Ishikawa (cell line): ENCODE results near the gene PLEKHM1.

Experiments used
- CEBPB ChIP-seq: IDR thresholded peaks from 2 replicates; pipeline ENCODE4 v1.6.1; 2012
- CREB1 ChIP-seq: IDR thresholded peaks from 2 replicates; pipeline ENCODE4 v1.6.1; 2012; ENCODE audit warnings: low read depth
- EGR1 ChIP-seq: IDR thresholded peaks from 2 replicates; pipeline ENCODE4 v1.6.1; 2012
- EP300 ChIP-seq: IDR thresholded peaks from 2 replicates; pipeline ENCODE4 v1.6.1; 2012; ENCODE audit warnings: borderline replicate concordance
- FOXM1 ChIP-seq: IDR thresholded peaks from 2 replicates; pipeline ENCODE4 v1.6.1; 2012; ENCODE audit warnings: low read depth, borderline replicate concordance
- MAX ChIP-seq: IDR thresholded peaks from 2 replicates; pipeline ENCODE4 v1.6.1; 2012
- NFIC ChIP-seq: IDR thresholded peaks from 2 replicates; pipeline ENCODE4 v1.6.1; 2012
- RAD21 ChIP-seq: IDR thresholded peaks from 2 replicates; pipeline ENCODE4 v1.6.1; 2012; ENCODE audit warnings: low read depth
- TAF1 ChIP-seq: IDR thresholded peaks from 2 replicates; pipeline ENCODE4 v1.6.1; 2012; ENCODE audit warnings: low read depth, mild to moderate bottlenecking
- TCF12 ChIP-seq: IDR thresholded peaks from 2 replicates; pipeline ENCODE4 v1.6.1; 2012; ENCODE audit warnings: low read depth
- TEAD4 ChIP-seq: IDR thresholded peaks from 2 replicates; pipeline ENCODE4 v1.6.1; 2012
- YY1 ChIP-seq: IDR thresholded peaks from 2 replicates; pipeline ENCODE4 v1.6.1; 2012; ENCODE audit warnings: low read depth
- ZBTB7A ChIP-seq: IDR thresholded peaks from 2 replicates; pipeline ENCODE4 v1.6.1; 2012; ENCODE audit warnings: low read depth
- TF ChIP-seq, protein P1 (sequence below): IDR thresholded peaks from 2 replicates; pipeline ENCODE4 v1.6.1; 2012; ENCODE audit warnings: low read depth, mild to moderate bottlenecking
- TF ChIP-seq, protein P2 (sequence below): IDR thresholded peaks from 2 replicates; pipeline ENCODE4 v1.6.1; 2012

The PLEKHM1 gene

DNA sequence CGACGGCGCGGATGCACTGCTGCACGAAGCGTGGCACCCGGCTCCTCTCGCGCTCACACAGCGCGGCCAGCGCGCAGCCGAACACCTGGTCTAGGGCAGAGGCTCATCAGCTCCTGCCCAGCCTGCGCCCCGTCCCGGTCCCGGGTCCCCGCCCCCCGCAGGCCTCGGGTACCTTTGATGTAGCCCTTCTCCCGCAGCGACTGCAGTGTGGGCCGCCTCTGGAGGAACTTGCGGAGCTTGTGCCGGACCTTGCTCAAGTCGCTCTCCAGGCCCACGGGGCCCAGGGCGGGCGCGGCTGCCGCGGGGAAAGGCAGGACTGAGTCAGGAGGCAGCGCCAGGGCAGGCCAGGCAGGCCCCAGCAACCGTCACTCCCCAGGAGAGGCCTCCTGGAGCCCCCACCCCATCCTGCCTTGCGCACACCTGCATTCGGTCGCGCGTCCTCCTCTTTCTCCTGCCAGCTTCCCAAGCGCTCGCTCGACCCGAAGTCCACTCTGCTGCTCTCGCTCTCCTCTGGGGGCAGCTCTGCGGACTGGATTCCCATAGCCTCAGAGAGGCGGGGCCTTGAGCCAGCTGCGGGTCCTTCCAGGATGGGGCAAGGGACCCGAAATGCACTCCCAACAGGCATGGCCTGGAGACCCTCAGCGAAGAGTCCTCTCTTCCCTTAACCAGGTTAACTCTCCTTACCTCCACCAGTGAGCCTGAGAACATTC is 93.9 kb downstream of the PLEKHM1 start:
- TF ChIP-seq, protein P1, sequence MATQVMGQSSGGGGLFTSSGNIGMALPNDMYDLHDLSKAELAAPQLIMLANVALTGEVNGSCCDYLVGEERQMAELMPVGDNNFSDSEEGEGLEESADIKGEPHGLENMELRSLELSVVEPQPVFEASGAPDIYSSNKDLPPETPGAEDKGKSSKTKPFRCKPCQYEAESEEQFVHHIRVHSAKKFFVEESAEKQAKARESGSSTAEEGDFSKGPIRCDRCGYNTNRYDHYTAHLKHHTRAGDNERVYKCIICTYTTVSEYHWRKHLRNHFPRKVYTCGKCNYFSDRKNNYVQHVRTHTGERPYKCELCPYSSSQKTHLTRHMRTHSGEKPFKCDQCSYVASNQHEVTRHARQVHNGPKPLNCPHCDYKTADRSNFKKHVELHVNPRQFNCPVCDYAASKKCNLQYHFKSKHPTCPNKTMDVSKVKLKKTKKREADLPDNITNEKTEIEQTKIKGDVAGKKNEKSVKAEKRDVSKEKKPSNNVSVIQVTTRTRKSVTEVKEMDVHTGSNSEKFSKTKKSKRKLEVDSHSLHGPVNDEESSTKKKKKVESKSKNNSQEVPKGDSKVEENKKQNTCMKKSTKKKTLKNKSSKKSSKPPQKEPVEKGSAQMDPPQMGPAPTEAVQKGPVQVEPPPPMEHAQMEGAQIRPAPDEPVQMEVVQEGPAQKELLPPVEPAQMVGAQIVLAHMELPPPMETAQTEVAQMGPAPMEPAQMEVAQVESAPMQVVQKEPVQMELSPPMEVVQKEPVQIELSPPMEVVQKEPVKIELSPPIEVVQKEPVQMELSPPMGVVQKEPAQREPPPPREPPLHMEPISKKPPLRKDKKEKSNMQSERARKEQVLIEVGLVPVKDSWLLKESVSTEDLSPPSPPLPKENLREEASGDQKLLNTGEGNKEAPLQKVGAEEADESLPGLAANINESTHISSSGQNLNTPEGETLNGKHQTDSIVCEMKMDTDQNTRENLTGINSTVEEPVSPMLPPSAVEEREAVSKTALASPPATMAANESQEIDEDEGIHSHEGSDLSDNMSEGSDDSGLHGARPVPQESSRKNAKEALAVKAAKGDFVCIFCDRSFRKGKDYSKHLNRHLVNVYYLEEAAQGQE: no peak
- TF ChIP-seq, protein P2, sequence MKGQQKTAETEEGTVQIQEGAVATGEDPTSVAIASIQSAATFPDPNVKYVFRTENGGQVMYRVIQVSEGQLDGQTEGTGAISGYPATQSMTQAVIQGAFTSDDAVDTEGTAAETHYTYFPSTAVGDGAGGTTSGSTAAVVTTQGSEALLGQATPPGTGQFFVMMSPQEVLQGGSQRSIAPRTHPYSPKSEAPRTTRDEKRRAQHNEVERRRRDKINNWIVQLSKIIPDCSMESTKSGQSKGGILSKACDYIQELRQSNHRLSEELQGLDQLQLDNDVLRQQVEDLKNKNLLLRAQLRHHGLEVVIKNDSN: no peak
- TF ChIP-seq MAX (no peak), CREB1 (no peak), CEBPB (no peak), FOXM1 (no peak), EP300 (no peak), RAD21 (no peak), TEAD4 (no peak), EGR1 (no peak), TAF1 (no peak), NFIC (no peak), YY1 (no peak), TCF12 (no peak), ZBTB7A (no peak)

GRCh38 chr17:45395569-45396415 is 94.7 kb downstream of the PLEKHM1 start:
- TF ChIP-seq EGR1 (no peak), TAF1 (no peak), TEAD4 (no peak), FOXM1 (no peak), CEBPB (no peak), MAX (no peak), ZBTB7A (no peak), YY1 (no peak), NFIC (no peak), TCF12 (no peak), EP300 (no peak), RAD21 (no peak), CREB1 (no peak)
- TF ChIP-seq, protein P1: no peak
- TF ChIP-seq, protein P2: no peak

- peak; percentile 49; the same call in 1 of the 2 replicates for TF ChIP-seq NFIC
- TF ChIP-seq ZBTB7A: no peak
- peak; percentile 79 for TF ChIP-seq RAD21
These were observed 95.5 kb downstream of the PLEKHM1 start for GRCh38 chr17:45394913-45395568.

DNA sequence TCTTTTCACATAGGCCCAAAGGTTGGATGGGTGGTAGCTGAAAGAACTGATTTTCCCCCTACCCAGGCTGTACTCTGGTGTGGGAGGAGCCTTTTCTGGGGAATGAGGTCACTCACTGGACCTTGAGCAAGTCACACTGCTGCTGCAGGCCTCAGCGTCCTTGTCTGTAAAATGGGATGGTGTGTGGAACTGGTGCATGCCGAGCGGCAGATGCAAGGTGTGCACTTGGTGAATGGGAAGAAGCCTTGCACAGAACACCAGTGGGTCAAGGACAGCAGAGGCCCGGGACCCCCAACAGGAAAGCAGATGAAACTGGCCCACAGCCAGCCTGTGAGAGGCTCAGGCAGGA is 96.0 kb downstream of the PLEKHM1 start:
- no peak for TF ChIP-seq RAD21
- TF ChIP-seq TAF1: no peak
- no peak for TF ChIP-seq TCF12
- TF ChIP-seq YY1: no peak
- TF ChIP-seq EP300: no peak
- no peak for TF ChIP-seq MAX
- TF ChIP-seq, protein P1: no peak
- TF ChIP-seq, protein P2: no peak
- TF ChIP-seq ZBTB7A: no peak
- TF ChIP-seq CREB1: no peak
- TF ChIP-seq CEBPB: no peak
